H1 (cell line): ENCODE measurements around the gene AGPAT2.
A peak's percentile ranks its signal among the peaks of the same experiment; 100 is the strongest.

Experiments
- BACH1 ChIP-seq: IDR thresholded peaks from 2 replicates; pipeline ENCODE4 v1.6.1; 2012; ENCODE audit warnings: low read length, improper control_type of control experiment
- CTCF ChIP-seq, 3 experiments: IDR thresholded peaks; 1 replicate in 2 of 3; 2 replicates in 1 of 3; pipeline versions ENCODE4 v1.5.1 to v1.6.1; 2011; ENCODE audit warnings: low read length in 3 of 3, mild to moderate bottlenecking in 3 of 3, inconsistent platforms in 2 of 3, low read depth in 1 of 3, moderate library complexity in 1 of 3; ENCODE audit not compliant: insufficient read depth in 1 of 3; ENCODE audit errors: control extremely low read depth in 1 of 3
- FOSL1 ChIP-seq: IDR thresholded peaks from 2 replicates; pipeline ENCODE4 v1.6.1; 2011; ENCODE audit warnings: mild to moderate bottlenecking, low read depth, low read length, moderate library complexity; ENCODE audit not compliant: insufficient read depth
- GABPA ChIP-seq: IDR thresholded peaks from 2 replicates; pipeline ENCODE4 v1.6.1; 2011; ENCODE audit warnings: mild to moderate bottlenecking, low read length, moderate library complexity, borderline replicate concordance; ENCODE audit not compliant: insufficient read depth
- RFX5 ChIP-seq: IDR thresholded peaks from 2 replicates; pipeline ENCODE4 v1.6.1; 2011; ENCODE audit warnings: low read depth, low read length, improper control_type of control experiment, borderline replicate concordance

- TF ChIP-seq RFX5 (no peak), GABPA (no peak), CTCF (IDR thresholded peaks at IDR 0.05; ENCODE audit: control extremely low read depth in 1 of 3, insufficient read depth in 1 of 3, low read depth in 1 of 3, low read length in 3 of 3) (peak in 2 of 3 experiments; percentile 86 to 87; a peak in 3 of 4 replicates), BACH1 (no peak), FOSL1 (no peak)
Observed at GRCh38 chr9:136631038-136632000, 55.9 kb downstream of the AGPAT2 start.
